NCI-H69 (cell line): ENCODE data around the gene ANAPC16.
"Not testable (repeated sequence)": the region's sequence is repeated elsewhere in the genome, so short reads cannot be mapped to it uniquely, and the experiment has no call there.

ENCODE experiments used
- DNase-seq: peaks from one replicate; lab custom pipeline; 2025; lab: John Stamatoyannopoulos, UW

ANAPC16 gene

DNA sequence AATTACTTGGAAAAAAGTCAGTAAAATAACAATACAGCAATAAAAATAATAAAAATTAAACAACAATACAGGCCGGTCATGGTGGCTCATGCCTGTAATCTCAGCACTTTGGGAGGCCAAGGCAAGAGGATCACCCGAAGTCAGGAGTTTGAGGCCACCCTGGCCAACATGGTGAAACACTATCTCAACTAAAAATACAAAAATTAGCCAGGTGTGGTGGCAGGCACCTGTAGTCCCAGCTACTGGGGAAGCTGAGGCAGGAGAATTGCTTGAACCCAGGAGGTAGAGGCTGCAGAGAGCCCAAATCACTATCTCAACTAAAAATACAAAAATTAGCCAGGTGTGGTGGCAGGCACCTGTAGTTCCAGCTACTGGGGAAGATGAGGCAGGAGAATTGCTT is 4.0 kb upstream of the ANAPC16 start:
- DNase-seq = not testable (repeated sequence)

GRCh38 chr10:72218325-72218724 is 2.5 kb downstream of the ANAPC16 start:
- DNase-seq = no peak

DNA sequence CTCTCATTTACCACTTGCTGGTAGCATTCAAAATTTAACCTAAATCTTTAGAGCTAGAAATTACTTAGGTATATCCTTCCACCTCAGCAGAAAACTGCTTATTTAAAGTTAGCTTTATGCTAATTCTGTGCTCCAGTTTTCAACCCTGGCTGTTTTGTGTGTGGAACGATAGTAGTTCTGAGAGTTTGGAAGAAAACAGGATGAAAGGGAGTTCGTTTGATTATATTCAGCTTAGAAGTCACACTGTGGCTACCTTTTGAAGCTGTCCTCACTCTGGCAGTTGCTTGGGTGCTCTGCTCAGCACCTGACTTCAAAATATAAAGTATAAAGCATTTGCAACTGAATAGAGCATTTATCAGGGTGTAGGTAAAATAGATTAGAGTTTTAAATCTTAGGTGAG is 2.9 kb downstream of the ANAPC16 start:
- DNase-seq = no peak

DNA sequence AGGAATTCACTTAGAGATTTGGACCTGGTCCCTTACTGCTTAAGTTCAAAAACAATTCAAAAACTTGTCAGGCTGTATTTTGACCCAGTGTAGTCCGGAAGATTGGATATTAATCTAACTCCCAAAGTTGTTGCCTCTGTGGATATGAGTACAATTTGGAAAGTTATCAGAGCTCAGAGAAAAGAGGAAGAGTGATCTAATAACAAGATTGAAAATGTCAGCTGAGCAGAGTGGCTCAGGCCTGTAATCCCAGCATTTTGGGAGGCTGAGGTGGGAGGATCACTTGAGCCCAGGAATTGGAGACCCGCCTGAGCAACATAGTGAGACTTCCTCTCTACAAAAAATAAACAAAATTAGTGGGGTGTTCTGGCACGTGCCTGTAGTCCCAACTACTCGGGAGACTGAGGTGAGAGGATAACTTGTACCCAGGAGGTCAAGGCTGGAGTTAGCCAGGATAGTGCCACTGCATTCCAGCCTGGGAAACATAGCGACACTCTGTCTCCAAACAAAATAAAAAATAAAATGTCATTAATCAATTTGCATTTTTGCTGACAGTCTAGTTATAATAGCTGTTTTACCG is 3.5 kb downstream of the ANAPC16 start:
- DNase-seq = no peak

DNA sequence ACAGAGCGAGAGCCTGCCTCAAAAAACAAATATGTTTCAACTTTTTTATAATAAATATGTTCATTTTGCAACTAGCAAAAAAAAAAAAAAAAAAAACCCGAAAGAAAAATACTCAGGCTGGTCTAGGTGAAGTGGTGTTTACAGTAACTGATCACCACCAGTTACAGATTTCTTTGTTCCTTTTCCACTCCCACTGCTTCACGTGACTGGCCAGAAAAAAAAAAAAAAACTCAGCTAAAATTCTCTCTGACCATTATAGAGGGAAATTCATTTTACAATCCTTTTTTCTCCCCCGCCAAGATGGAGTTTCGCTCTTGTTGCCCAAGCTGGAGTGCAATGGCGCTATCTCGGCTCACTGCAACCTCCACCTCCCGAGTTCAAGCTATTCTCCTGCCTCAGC is 4.8 kb downstream of the ANAPC16 start:
- DNase-seq = no peak

DNA sequence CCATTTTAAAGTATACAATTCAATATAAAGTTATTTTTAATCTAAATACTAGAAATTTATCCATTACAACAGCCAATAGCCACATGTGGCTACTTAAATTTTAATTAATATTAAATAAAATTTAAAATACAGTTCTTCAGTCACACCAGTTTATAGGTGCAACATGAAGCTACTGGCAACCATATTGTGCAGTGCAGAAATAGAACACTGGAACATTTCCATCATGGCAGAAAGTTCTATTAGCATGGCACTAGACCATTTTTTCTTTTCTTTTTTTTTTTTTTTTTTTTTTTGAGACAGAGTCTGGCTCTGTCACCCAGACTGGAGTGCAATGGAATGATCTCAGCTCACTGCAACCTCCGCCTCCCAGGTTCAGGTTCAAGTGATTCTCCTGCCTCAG is 5.5 kb downstream of the ANAPC16 start:
- DNase-seq = no peak

DNA sequence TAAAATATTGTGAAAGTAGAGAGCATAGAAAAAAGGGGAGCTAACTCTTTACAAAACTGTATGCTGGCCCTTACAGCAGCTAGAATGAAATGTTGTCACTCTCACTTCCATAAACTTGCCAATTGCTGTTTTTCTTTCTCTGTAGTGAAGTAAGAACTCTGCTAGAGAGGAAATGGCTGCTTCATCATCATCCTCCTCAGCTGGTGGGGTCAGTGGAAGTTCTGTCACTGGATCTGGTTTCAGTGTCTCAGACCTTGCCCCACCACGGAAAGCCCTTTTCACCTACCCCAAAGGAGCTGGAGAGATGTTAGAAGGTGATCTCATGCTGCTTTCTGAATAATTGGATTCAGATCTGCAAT is 7.9 kb downstream of the ANAPC16 start:
- DNase-seq = no peak

DNA sequence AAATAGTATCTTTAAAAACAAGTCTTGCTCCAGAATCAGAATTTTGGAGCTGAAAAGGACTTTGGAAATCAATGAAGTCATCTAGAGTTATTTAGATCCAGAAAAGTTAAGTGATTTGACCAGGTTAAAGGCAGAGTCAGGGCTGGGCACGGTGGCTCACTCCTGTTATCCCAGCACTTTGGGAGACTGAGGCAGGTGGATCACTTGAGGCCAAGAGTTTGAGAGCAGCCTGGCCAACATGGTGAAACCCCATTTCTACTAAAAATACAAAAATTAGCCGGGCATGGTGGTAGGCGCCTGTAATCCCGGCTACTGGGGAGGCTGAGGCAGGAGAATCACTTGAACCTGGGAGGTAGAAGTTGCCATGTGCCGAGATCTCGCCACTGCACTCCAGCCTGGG is 8.4 kb downstream of the ANAPC16 start:
- not testable (repeated sequence) for DNase-seq

GRCh38 chr10:72226418-72227027 is 10.7 kb downstream of the ANAPC16 start:
- no peak for DNase-seq

- DNase-seq = no peak
Measured at GRCh38 chr10:72227826-72228225, 12.0 kb downstream of the ANAPC16 start.

DNA sequence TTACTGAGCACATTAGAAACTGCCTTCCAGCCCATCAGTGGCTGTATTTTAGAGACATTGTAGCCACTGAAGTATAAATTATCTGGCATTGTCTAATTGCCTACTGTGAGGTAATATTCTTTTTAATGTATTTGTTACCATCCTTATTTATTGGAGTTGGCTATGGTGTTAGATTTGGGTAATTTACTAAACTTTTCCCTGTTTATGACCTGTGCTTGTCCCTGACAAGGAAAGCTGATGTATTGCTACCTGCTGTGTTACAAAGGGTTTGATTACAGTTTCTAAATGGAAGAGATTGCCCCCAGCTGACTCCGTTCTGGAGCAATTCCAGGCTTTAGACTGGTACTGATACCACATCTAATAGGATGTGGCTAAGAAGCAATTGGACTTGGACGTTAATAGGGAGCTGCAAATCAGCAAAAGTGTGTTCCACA is 12.5 kb downstream of the ANAPC16 start:
- DNase-seq = peak; percentile 95

- DNase-seq = peak; percentile 91
Measured at GRCh38 chr10:72229261-72230251, 13.7 kb downstream of the ANAPC16 start.

DNA sequence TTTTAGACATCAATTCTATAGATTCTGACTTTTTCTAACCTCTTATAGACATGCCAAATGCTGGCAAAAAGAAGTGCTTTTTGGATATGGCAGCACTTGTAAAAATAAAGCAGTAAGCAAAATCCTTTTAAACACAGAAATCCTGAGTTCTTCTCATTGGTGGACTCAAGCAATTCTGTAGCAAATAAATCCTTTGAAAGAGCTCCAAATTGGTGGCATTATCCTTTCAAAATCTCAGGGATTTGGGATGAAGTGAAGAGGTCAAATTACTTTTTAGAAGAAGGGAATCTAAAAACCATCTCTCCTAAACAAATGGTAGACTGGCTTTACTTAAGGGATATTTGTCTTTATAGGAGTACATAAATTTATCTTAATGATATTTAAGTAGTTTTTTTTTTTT is 17.8 kb downstream of the ANAPC16 start:
- no peak for DNase-seq

- DNase-seq = peak; percentile 60
Measured at GRCh38 chr10:72234560-72235095, 18.8 kb downstream of the ANAPC16 start.

DNA sequence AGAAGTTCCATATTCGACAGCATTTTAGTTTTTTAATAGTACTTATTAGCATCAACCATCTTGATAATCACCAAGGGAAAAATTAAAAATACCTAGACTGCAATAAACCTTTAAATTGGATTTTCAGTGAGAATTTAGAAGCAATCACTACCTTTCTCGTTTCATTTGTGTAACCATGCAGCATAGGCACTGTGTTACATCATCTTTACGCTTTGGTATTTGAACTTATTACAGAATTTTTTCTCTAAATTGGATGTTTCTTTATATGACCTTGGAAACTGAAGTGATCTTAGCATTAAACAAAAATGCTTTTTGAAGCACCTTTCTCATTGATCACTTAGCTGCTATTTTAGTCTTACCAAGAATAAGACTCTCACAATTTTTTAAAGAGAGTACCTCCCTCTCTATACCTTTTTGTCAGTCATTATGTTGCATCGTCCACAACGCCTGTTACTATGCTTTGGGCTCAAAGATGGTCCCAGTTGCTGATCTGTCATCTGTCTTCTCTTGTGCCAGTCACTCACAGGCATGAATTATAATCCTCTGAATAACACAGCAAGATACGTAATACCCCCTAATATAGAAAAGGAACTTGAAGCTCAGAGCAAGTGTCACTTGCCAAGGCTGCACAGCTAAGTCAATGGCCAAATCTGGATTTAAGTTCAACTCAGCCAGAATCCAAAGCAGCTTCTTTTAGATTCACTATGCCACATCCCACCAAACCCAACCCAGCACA is 19.9 kb downstream of the ANAPC16 start:
- DNase-seq = no peak

GRCh38 chr10:72238392-72239175 is 22.8 kb downstream of the ANAPC16 start:
- DNase-seq = no peak

- no peak for DNase-seq
Measured at GRCh38 chr10:72239409-72239808, 23.6 kb downstream of the ANAPC16 start.

DNA sequence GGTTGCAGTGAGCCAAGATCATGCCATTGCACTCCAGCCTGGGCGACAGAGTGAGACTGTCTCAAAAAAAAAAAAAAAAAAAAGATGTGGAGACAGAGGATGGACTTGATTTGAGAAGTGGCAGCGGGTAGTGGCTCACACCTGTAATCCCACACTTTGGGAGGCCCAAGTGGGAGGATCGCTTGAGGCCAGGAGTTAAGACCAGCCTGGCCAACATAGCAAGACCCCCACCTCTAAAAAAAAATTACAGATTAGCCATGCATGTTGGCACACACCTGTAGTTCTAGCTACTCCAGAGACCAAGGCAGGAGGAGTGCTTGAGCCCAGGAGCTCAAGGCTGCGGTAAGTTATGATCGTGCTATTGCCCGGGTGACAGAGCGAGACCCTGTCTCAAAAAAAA is 24.6 kb downstream of the ANAPC16 start:
- DNase-seq = no peak

- no peak for DNase-seq
Measured at GRCh38 chr10:72241691-72242252, 26.0 kb downstream of the ANAPC16 start.

DNA sequence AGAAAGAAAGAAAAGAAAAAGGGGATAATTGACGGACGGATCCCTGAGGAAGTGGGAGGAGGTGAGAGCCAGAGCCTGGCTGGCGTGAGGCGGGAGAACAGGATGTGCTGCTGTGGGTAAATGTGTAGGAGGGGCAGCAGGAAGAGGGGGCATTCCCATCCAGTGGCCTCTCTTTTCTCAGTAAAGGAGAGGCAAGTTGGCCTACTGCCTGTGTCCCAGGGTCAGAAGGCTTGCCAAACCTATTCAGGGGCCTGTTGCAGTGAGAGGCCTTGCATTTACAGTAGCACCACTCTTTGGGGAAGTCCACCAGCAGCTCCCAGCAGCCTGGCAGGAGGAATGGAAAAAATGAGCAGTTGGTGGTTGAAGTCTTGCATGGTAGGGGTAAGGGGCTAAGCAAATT is 26.9 kb downstream of the ANAPC16 start:
- no peak for DNase-seq
